Caco-2 (cell line): ENCODE measurements around the gene CPLX1. TPM values are rescaled to one million over a fixed set of nuclear protein-coding genes. Genes with fewer than 3 reads are reported as not detected.
A peak's percentile ranks its signal among the peaks of the same experiment; 100 is the strongest.
"Not testable (repeated sequence)": the region's sequence is repeated elsewhere in the genome, so short reads cannot be mapped to it uniquely, and the experiment has no call there.

ENCODE experiments used
- BruUV-seq: library from RNA; stranded (reverse); fragments of 400-500 nt; replicated peaks from 2 replicates; lab custom pipeline; 2021; lab: Mats Ljungman, UMichigan
- CTCF ChIA-PET: fragments of 300-600 bp; sonication (Branson Sonifier 250); formaldehyde crosslinking; loops from one replicate; lab custom pipeline; 2022; ENCODE audit warnings: antibody characterized with exemption; lab: Charles Lee
- POLR2A ChIA-PET: fragments of 300-600 bp; sonication (Branson Sonifier 250); formaldehyde crosslinking; loops from one replicate; lab custom pipeline; 2022; ENCODE audit warnings: antibody characterized with exemption; lab: Charles Lee
- DNase-seq, 2 experiments: peaks; one replicate each; pipeline versions ENCODE4 v3.0.0 to v3.0.0-alpha.2; 2020 to 2022
- H3K27me3 ChIP-seq: replicated peaks from 2 replicates; pipeline ENCODE4 v1.6.0; 2011; ENCODE audit warnings: low read length; ENCODE audit not compliant: control insufficient read depth, insufficient read depth
- H3K36me3 ChIP-seq: 2 replicates; pipeline ENCODE4 v1.5.1; 2011; ENCODE audit warnings: low read length; ENCODE audit not compliant: control insufficient read depth, insufficient read depth
- H3K4me1 ChIP-seq: fragments of 250-450 bp; sonication (Bioruptor Pico); 2 replicates; pipeline ENCODE4 v1.5.1; 2020; ENCODE audit warnings: mild to moderate bottlenecking
- H3K4me3 ChIP-seq: 2 replicates; pipeline ENCODE4 v1.5.1; 2011; ENCODE audit warnings: low read depth, mild to moderate bottlenecking, control low read depth, low read length
- H3K9me3 ChIP-seq: fragments of 250-450 bp; sonication (Bioruptor Pico); 2 replicates; pipeline ENCODE4 v1.5.1; 2020; ENCODE audit warnings: mild to moderate bottlenecking, moderate library complexity
- H3K27ac Mint-ChIP-seq: one replicate; pipeline ENCODE4 v1.8.0; 2022; ENCODE audit warnings: mixed read lengths; ENCODE audit not compliant: unreplicated experiment
- H3K27me3 Mint-ChIP-seq: one replicate; pipeline ENCODE4 v1.8.0; 2022; ENCODE audit warnings: mixed read lengths; ENCODE audit not compliant: insufficient read depth, unreplicated experiment
- H3K36me3 Mint-ChIP-seq: one replicate; pipeline ENCODE4 v1.8.0; 2022; ENCODE audit warnings: mild to moderate bottlenecking, mixed read lengths; ENCODE audit not compliant: insufficient read depth, unreplicated experiment
- H3K4me1 Mint-ChIP-seq: one replicate; pipeline ENCODE4 v1.8.0; 2022; ENCODE audit warnings: low read depth, mixed read lengths; ENCODE audit not compliant: unreplicated experiment
- H3K4me3 Mint-ChIP-seq: one replicate; pipeline ENCODE4 v1.8.0; 2022; ENCODE audit warnings: mild to moderate bottlenecking, moderate library complexity, mixed read lengths; ENCODE audit not compliant: unreplicated experiment
- H3K9me3 Mint-ChIP-seq: one replicate; pipeline ENCODE4 v1.8.0; 2022; ENCODE audit warnings: mixed read lengths; ENCODE audit not compliant: unreplicated experiment
- CTCF ChIP-seq, 2 experiments: fragments of 200-600 bp in 1 of 2; IDR thresholded peaks; 1 replicate in 1 of 2; 2 replicates in 1 of 2; pipeline versions ENCODE4 v1.5.1 to v1.8.0; 2011 to 2022; ENCODE audit warnings: antibody characterized with exemption in 1 of 2, control low read depth in 1 of 2, inconsistent platforms in 1 of 2, low read depth in 1 of 2, low read length in 1 of 2, mild to moderate bottlenecking in 1 of 2, moderate library complexity in 1 of 2; ENCODE audit not compliant: insufficient read depth in 1 of 2, severe bottlenecking in 1 of 2, unreplicated experiment in 1 of 2
- intact Hi-C: fragments of 100-400 bp; cut with micrococcal nuclease; formaldehyde crosslinking; loops from one replicate; pipeline ENCODE4 v1.10.0; 2022; ENCODE audit not compliant: unreplicated experiment
- total RNA-seq: library from RNA; stranded (reverse); gene quantifications from 2 replicates; pipeline ENCODE4 v1.2.3, GENCODE V29; 2022

Gene CPLX1
- total RNA-seq, 1 experiment from 2014 or later = 20.9 TPM

- Histone ChIP-seq H3K4me1 (peaks cover 11% of the 10 kb centered on the region), H3K9me3 (no peaks in the 10 kb centered on the region), H3K36me3 (peaks cover 4% of the 10 kb centered on the region), H3K4me3 (peak overlapping the region; percentile 98), H3K27me3 (no peaks in the 10 kb centered on the region)
- ChIA-PET POLR2A (interaction anchor here (0.7 to 1.5 kb wide), 3 partner anchors 15 to 565 kb away, joined by 3 to 8 read pairs (median 6); partner anchors contain the start of genes ATP5ME, MYL5 and UVSSA), CTCF (interaction anchor here (1.0 kb wide), 1 partner anchor 10 kb away, joined by 3 read pairs; no protein-coding TSS in a partner anchor)
- Mint-ChIP-seq H3K27ac (peak overlapping the region; percentile 89), H3K4me1 (peaks cover 29% of the 10 kb centered on the region), H3K36me3 (peaks cover 77% of the 10 kb centered on the region), H3K27me3 (no peaks in the 10 kb centered on the region), H3K4me3 (peak overlapping the region; percentile 90), H3K9me3 (no peaks in the 10 kb centered on the region)
- TF ChIP-seq CTCF (IDR thresholded peaks at IDR 0.05; ENCODE audit: insufficient read depth in 1 of 2, low read depth in 1 of 2, low read length in 1 of 2, severe bottlenecking in 1 of 2, unreplicated experiment in 1 of 2) = no peak
- BruUV-seq = no TSS peak
- intact Hi-C loops = loop anchor here (1.0 kb wide), 1 partner anchor 24 kb away; no protein-coding TSS in a partner anchor
- peak; percentile 99 for DNase-seq
These were observed 44.3 kb downstream of the CPLX1 start for GRCh38 chr4:781493-782216.

- Mint-ChIP-seq H3K4me3 (peak overlapping the region; percentile 90), H3K4me1 (peaks cover 32% of the 10 kb centered on the region), H3K9me3 (no peaks in the 10 kb centered on the region), H3K27ac (peak overlapping the region; percentile 89), H3K36me3 (peaks cover 85% of the 10 kb centered on the region), H3K27me3 (no peaks in the 10 kb centered on the region)
- Histone ChIP-seq H3K36me3 (peaks cover 4% of the 10 kb centered on the region), H3K27me3 (no peaks in the 10 kb centered on the region), H3K4me3 (peak overlapping the region; percentile 98), H3K4me1 (peaks cover 11% of the 10 kb centered on the region), H3K9me3 (no peaks in the 10 kb centered on the region)
- TSS peak; percentile 40 for BruUV-seq
- POLR2A ChIA-PET = interaction anchor here (0.7 to 1.5 kb wide), 2 partner anchors 14 to 107 kb away, joined by 3 to 8 read pairs; partner anchors contain the start of genes ATP5ME and MYL5
- TF ChIP-seq CTCF (IDR thresholded peaks at IDR 0.05; ENCODE audit: insufficient read depth in 1 of 2, low read depth in 1 of 2, low read length in 1 of 2, severe bottlenecking in 1 of 2, unreplicated experiment in 1 of 2) = no peak
- intact Hi-C loops = no loop called here
- CTCF ChIA-PET = no interaction called here
- DNase-seq = no peak
These were observed 45.0 kb downstream of the CPLX1 start for GRCh38 chr4:780716-781492.

GRCh38 chr4:780255-780654, 45.7 kb downstream of the CPLX1 start:
- POLR2A ChIA-PET, H3K27me3 Mint-ChIP-seq, H3K9me3 ChIP-seq, H3K36me3 ChIP-seq, intact Hi-C loops, CTCF ChIA-PET, BruUV-seq, H3K27me3 ChIP-seq, H3K9me3 Mint-ChIP-seq, DNase-seq: not testable (repeated sequence)
- Mint-ChIP-seq H3K4me3 (peak overlapping the region; percentile 90), H3K4me1 (peaks cover 35% of the 10 kb centered on the region), H3K36me3 (peaks cover 88% of the 10 kb centered on the region), H3K27ac (peak overlapping the region; percentile 89)
- H3K4me1 ChIP-seq = peaks cover 11% of the 10 kb centered on the region
- peak overlapping the region; percentile 98 for H3K4me3 ChIP-seq
